Upper lobe of right lung (tissue), 1 donor: Measurements from ENCODE around the gene COPG2. TPM values are rescaled to one million over a fixed set of nuclear protein-coding genes. Genes with fewer than 3 reads are reported as not detected.
"Not testable (repeated sequence)": the region's sequence is repeated elsewhere in the genome, so short reads cannot be mapped to it uniquely, and the experiment has no call there.

ENCODE experiments used
- ATAC-seq: fragments of 200-7000 bp; cut with Tn5 transposase; one replicate; pipeline ENCODE4 v1.9.1; 2020; ENCODE audit warnings: mild to moderate bottlenecking, moderate library complexity
- DNase-seq: peaks from one replicate; pipeline ENCODE4 v3.0.0-alpha.2; 2020
- H3K27ac ChIP-seq: fragments of 200-600 bp; one replicate; pipeline ENCODE4 v1.8.0; 2022
- H3K27me3 ChIP-seq: fragments of 200-600 bp; one replicate; pipeline ENCODE4 v1.8.0; 2022; ENCODE audit warnings: mild to moderate bottlenecking
- H3K36me3 ChIP-seq: fragments of 200-600 bp; one replicate; pipeline ENCODE4 v1.8.0; 2022
- H3K4me1 ChIP-seq: fragments of 200-600 bp; one replicate; pipeline ENCODE4 v1.8.0; 2022
- H3K4me3 ChIP-seq: fragments of 200-600 bp; one replicate; pipeline ENCODE4 v1.8.0; 2022; ENCODE audit warnings: mild to moderate bottlenecking
- H3K9me3 ChIP-seq: fragments of 200-600 bp; one replicate; pipeline ENCODE4 v1.8.0; 2022
- intact Hi-C: fragments of 100-400 bp; cut with DNase I; formaldehyde crosslinking; loops from one replicate; pipeline ENCODE4 v1.11.0; 2022
- total RNA-seq: library from RNA; stranded (reverse); fragmentation: NEBNext Ultra II Directional; extraction: Animal tissue kit (Norgen Biotek cat#: 25700); gene quantifications from one replicate; pipeline ENCODE4 v1.2.1, GENCODE V29; 2021
- TF ChIP-seq, protein P1 (sequence below): fragments of 200-600 bp; IDR thresholded peaks from one replicate; pipeline ENCODE4 v1.8.0; 2022; ENCODE audit warnings: antibody characterized with exemption
- donor health status: DM: no; HTN: yes; CAD: no; lungs with severe emphysema.

COPG2 gene
- total RNA-seq, 1 donor from 2014 or later = 16.3 TPM

DNA sequence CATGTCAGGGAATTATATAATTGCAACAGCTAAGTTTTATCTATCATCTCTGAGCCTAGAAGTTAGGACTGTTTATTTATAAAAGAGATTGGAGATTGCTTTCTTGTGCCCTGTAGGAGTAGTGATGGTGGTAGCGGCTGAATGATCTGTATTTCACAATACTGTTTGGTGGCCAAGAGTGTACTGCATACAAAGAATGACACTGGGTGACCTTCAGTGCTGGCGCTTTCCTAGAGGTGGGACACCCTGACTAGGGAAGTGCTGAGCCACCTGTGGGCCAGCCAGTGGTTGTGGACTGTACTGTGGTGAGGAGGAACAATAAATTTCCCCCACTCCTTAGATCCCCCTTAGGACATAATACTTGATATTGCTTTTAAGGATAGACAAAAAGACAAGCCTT, 53.0 kb downstream of the COPG2 start:
- ATAC-seq (no peak), DNase-seq (no peak)
- Histone ChIP-seq H3K36me3 (peaks cover 23% of the 10 kb centered on the region), H3K4me1 (no peaks in the 10 kb centered on the region), H3K27me3 (no peaks in the 10 kb centered on the region), H3K4me3 (no peak overlapping the region), H3K27ac (no peak overlapping the region), H3K9me3 (no peaks in the 10 kb centered on the region)
- intact Hi-C loops = no loop called here
- TF ChIP-seq, protein P1, sequence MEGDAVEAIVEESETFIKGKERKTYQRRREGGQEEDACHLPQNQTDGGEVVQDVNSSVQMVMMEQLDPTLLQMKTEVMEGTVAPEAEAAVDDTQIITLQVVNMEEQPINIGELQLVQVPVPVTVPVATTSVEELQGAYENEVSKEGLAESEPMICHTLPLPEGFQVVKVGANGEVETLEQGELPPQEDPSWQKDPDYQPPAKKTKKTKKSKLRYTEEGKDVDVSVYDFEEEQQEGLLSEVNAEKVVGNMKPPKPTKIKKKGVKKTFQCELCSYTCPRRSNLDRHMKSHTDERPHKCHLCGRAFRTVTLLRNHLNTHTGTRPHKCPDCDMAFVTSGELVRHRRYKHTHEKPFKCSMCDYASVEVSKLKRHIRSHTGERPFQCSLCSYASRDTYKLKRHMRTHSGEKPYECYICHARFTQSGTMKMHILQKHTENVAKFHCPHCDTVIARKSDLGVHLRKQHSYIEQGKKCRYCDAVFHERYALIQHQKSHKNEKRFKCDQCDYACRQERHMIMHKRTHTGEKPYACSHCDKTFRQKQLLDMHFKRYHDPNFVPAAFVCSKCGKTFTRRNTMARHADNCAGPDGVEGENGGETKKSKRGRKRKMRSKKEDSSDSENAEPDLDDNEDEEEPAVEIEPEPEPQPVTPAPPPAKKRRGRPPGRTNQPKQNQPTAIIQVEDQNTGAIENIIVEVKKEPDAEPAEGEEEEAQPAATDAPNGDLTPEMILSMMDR = no peak

DNA sequence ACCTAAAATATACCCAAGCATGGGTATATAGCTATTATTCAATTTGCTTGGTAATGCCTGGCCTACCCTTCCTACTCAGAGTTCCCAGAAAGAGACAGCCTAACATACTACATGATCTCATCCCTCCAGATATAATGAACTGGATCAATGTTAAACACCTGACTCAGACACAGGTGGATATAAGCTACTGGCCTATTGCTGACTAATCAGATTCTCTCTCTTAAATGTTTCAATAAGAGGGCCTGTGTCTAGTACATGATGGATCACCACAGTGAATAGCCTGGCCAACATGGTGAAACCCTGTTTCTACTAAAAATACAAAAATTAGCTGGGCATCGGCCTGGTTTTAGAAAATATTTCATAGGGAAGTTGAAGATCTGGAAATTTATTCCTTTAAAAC, 54.1 kb downstream of the COPG2 start:
- H3K36me3 ChIP-seq = peaks cover 32% of the 10 kb centered on the region
- H3K4me1 ChIP-seq = no peaks in the 10 kb centered on the region
- no peak for DNase-seq
- TF ChIP-seq, protein P1 = no peak
- H3K9me3 ChIP-seq = no peaks in the 10 kb centered on the region
- H3K27ac ChIP-seq = no peak overlapping the region
- H3K27me3 ChIP-seq = no peaks in the 10 kb centered on the region
- intact Hi-C loops = no loop called here
- H3K4me3 ChIP-seq = no peak overlapping the region
- ATAC-seq = no peak

DNA sequence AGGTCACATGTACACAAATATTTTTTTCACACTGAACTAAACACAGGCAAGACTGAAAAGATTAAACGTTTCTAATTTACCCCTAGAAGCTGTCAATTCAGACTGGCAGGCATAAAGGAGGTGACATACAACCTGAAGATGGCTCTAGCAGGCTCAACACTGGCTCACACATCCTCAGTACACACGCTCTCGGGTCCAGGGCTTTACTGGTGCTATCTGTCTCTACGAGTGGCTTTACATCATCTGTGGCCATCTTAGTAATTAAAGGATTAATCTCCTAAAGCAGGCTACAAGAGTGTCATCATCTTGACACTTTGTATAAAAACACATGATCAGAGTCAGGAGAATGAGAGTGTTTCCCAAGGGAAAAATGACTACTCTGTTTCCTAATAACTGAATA, 57.3 kb downstream of the COPG2 start:
- Histone ChIP-seq H3K36me3 (peaks cover 37% of the 10 kb centered on the region), H3K4me3 (no peak overlapping the region), H3K27me3 (no peaks in the 10 kb centered on the region), H3K27ac (no peak overlapping the region), H3K4me1 (no peaks in the 10 kb centered on the region), H3K9me3 (no peaks in the 10 kb centered on the region)
- TF ChIP-seq, protein P1 = no peak
- ATAC-seq (no peak), DNase-seq (no peak)
- intact Hi-C loops = no loop called here

DNA sequence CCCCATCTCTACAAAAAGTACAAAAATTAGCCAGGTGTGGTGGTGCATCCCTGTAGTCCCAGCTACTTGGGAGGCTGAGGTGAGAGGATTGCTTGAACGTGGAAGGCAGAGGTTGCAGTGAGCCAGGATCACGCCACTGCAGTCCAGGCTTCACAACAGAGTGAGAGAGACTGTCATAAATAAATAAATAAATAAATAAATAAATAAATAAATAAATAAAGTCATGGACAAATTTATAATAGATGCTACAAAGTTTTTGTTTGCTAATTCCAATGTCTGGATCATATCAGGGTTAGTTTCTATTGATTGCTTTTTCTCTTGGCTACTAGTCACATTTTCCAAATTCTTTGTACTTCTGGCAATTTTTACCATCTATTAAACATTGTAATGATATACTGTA, 61.5 kb downstream of the COPG2 start:
- H3K4me3 ChIP-seq, H3K27me3 ChIP-seq, H3K27ac ChIP-seq, H3K4me1 ChIP-seq, DNase-seq, H3K9me3 ChIP-seq, intact Hi-C loops, ATAC-seq: not testable (repeated sequence)
- H3K36me3 ChIP-seq = peaks cover 30% of the 10 kb centered on the region

DNA sequence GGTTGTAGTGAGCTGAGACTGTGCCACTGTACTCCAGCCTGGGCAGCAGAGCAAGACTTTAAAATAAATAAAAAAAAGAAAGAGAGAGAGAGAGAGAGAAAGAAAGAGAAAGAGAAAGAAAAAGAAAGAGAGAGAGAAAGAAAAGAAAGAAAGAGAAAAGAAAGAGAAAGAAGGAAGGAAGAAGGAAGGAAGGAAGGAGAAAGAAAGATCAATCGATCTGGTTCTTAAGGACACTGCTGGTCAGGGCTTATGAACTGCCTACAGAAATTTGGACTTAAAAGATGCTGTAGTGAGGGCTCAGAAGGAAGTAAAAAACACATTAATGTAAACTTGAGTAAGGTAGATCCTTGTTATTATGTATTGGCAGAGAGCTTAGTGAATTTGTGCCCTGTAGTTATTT, 62.4 kb downstream of the COPG2 start:
- DNase-seq = no peak
- Histone ChIP-seq H3K36me3 (peaks cover 21% of the 10 kb centered on the region), H3K27me3 (no peaks in the 10 kb centered on the region), H3K9me3 (no peaks in the 10 kb centered on the region), H3K4me3 (no peak overlapping the region), H3K27ac (no peak overlapping the region), H3K4me1 (no peaks in the 10 kb centered on the region)
- no peak for ATAC-seq
- intact Hi-C loops = no loop called here
- TF ChIP-seq, protein P1 = no peak

DNA sequence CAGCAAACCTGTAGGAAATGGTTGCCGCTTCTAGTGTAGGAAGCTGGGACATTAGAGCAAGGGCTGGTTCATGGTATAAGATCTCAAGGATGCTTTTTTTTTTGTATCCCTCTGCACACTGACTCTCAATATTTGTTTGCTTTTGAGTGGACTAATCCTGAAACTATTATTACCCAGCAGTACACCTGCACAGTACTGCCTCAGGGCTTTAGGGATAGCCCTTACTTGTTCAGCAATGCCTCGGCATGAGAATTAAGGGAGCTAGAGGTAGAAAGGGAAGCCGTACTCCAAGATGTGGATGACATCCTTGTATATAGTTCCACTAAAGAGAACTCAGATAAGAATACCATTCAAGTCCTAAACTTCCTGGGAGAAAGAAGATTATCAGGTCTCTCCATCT, 70.5 kb downstream of the COPG2 start:
- H3K9me3 ChIP-seq = no peaks in the 10 kb centered on the region
- intact Hi-C loops = no loop called here
- no peaks in the 10 kb centered on the region for H3K4me1 ChIP-seq
- TF ChIP-seq, protein P1 = no peak
- H3K27ac ChIP-seq = no peak overlapping the region
- H3K27me3 ChIP-seq = no peaks in the 10 kb centered on the region
- DNase-seq = no peak
- H3K36me3 ChIP-seq = no peaks in the 10 kb centered on the region
- ATAC-seq = no peak
- no peak overlapping the region for H3K4me3 ChIP-seq
